ENCODE measurements around the gene PHACTR1. TPM values are rescaled to one million over a fixed set of nuclear protein-coding genes. Genes with fewer than 3 reads are reported as not detected.

Gene PHACTR1
- total and polyA plus RNA-seq, 4 donors, result 18.1 to 49.0 (median 39.5) TPM

DNA sequence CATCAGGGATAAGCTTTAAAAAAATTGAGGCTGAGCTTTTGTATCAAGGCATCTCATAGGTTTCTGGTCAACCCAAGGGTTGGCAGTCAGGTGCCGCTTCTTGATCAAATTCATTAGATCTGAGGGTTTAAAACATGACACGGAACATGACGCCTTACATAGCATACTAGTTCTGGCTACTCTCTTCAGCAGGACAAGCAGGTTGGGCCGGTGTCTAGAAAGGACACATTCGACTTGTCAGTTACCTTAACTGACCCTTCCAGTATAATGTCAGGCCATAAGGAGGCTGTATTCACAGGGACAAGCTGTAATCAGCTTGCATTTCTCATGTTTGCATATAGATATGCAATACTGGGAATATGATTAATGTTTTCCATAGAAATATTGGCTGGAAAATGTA lies 65.6 kb downstream of the PHACTR1 start:
- H3K4me1 ChIP-seq (ENCODE audit: control insufficient read depth, insufficient read depth, low read length), result no peaks in the 10 kb centered on the region
- H3K9me3 ChIP-seq (ENCODE audit: control insufficient read depth, insufficient read depth, low read length), result no peaks in the 10 kb centered on the region
- DNase-seq (ENCODE audit: low read depth in 4 of 6, low spot score in 6 of 6), result no peak
- H3K27me3 ChIP-seq (ENCODE audit: control insufficient read depth, insufficient read depth, low read length), result no peaks in the 10 kb centered on the region
- no peak overlapping the region for H3K27ac ChIP-seq (ENCODE audit: low read depth, low read length)
- H3K4me3 ChIP-seq (ENCODE audit: low read depth, low read length), result no peak overlapping the region
- H3K36me3 ChIP-seq (ENCODE audit: control insufficient read depth, insufficient read depth, low read length), result no peaks in the 10 kb centered on the region
- WGBS (ENCODE audit: insufficient coverage), result 100% methylated on average over 3 of the region's 5 CpGs

DNA sequence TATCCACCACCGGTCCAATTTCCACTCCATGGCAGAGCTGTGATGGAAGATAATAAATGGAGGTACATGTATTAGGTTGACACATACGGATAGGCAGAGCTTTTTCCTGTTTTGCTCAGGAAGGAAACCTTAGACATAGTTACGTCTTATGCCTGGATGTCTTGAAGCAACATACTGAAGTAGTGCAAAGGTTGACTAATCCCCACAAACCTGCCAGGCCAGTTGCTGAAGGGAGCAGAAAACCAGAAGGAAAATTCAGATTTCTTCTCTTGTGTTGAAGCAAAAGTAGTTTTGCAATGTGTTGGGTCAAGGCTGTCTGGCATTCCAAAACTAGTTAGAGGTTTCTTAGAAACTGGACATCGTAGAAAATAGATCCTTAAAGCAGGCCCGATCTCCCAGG lies 68.7 kb downstream of the PHACTR1 start:
- Histone ChIP-seq H3K27me3 (ENCODE audit: control insufficient read depth, insufficient read depth, low read length) (no peaks in the 10 kb centered on the region), H3K4me1 (ENCODE audit: control insufficient read depth, insufficient read depth, low read length) (no peaks in the 10 kb centered on the region), H3K9me3 (ENCODE audit: control insufficient read depth, insufficient read depth, low read length) (no peaks in the 10 kb centered on the region), H3K4me3 (ENCODE audit: low read depth, low read length) (no peak overlapping the region), H3K36me3 (ENCODE audit: control insufficient read depth, insufficient read depth, low read length) (no peaks in the 10 kb centered on the region), H3K27ac (ENCODE audit: low read depth, low read length) (no peak overlapping the region)
- WGBS (ENCODE audit: insufficient coverage), result 100% methylated on average over 2 of the region's 5 CpGs
- DNase-seq (ENCODE audit: low read depth in 4 of 6, low spot score in 6 of 6), result no peak

DNA sequence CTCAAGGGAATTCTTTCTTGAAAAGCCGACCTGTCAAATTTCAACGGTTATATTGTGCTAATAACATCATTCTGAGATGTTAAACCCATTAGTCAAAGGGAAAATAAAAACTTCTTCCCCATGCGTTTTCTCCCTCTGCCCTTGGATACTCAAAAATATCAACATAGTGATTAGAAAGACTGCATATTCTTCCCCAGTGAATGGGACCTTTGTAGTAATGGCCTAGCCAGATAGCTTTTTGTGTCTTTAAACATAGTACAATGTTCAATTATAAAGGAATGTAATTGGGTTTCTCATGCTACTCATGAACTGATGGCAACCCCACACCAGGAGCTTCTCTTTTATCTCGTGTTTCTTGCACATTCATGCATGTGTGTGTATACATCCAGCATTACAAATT lies 69.4 kb downstream of the PHACTR1 start:
- Histone ChIP-seq H3K4me1 (ENCODE audit: control insufficient read depth, insufficient read depth, low read length) (no peaks in the 10 kb centered on the region), H3K36me3 (ENCODE audit: control insufficient read depth, insufficient read depth, low read length) (no peaks in the 10 kb centered on the region), H3K27me3 (ENCODE audit: control insufficient read depth, insufficient read depth, low read length) (no peaks in the 10 kb centered on the region), H3K9me3 (ENCODE audit: control insufficient read depth, insufficient read depth, low read length) (no peaks in the 10 kb centered on the region), H3K27ac (ENCODE audit: low read depth, low read length) (no peak overlapping the region), H3K4me3 (ENCODE audit: low read depth, low read length) (no peak overlapping the region)
- WGBS (ENCODE audit: insufficient coverage), result no CpG with 5 or more reads among the region's 4 CpGs
- no peak for DNase-seq (ENCODE audit: low read depth in 4 of 6, low spot score in 6 of 6)

DNA sequence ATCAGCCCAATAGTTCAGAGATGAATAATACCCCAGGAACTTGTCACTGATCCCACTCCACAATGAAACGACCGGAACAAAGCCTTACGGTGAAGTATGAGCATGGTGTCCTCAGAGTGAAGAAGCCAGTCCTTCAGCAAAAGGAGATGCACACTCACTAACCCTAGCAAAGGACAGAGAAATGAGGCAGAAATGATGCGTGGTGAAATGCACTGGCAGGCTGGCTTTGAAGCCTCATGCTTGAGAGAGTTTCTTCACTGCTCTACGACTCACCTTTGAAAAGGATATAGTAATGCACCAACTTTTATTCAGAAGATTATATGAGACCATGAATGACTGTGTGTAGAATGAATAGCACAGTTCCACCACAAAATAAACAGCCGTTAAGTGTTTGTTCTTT lies 74.8 kb downstream of the PHACTR1 start:
- no CpG with 5 or more reads among the region's 6 CpGs for WGBS (ENCODE audit: insufficient coverage)
- Histone ChIP-seq H3K27me3 (ENCODE audit: control insufficient read depth, insufficient read depth, low read length) (no peaks in the 10 kb centered on the region), H3K27ac (ENCODE audit: low read depth, low read length) (no peak overlapping the region), H3K4me3 (ENCODE audit: low read depth, low read length) (no peak overlapping the region), H3K4me1 (ENCODE audit: control insufficient read depth, insufficient read depth, low read length) (no peaks in the 10 kb centered on the region), H3K9me3 (ENCODE audit: control insufficient read depth, insufficient read depth, low read length) (no peaks in the 10 kb centered on the region), H3K36me3 (ENCODE audit: control insufficient read depth, insufficient read depth, low read length) (no peaks in the 10 kb centered on the region)
- no peak for DNase-seq (ENCODE audit: low read depth in 4 of 6, low spot score in 6 of 6)

DNA sequence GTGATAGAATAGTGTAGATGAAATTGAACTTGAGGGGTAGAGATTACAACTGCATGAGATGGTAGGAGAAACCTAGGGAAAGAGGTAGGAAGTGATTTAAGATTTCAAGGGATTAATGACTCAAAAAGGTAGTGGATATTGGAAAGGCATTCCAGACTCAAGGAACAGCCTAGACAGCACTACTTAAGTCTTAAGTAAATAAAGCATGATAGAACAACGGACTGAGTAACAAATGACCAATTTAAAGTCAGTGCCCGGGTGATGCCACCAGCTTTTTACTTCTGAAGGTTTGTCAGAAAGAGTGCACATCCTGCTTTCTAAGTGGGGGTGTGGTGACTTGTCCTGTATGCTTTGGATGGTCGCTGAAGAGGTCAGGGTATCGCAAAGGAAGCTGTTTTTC lies 81.8 kb downstream of the PHACTR1 start:
- WGBS (ENCODE audit: insufficient coverage), result 90% methylated on average over 1 of the region's 4 CpGs

DNA sequence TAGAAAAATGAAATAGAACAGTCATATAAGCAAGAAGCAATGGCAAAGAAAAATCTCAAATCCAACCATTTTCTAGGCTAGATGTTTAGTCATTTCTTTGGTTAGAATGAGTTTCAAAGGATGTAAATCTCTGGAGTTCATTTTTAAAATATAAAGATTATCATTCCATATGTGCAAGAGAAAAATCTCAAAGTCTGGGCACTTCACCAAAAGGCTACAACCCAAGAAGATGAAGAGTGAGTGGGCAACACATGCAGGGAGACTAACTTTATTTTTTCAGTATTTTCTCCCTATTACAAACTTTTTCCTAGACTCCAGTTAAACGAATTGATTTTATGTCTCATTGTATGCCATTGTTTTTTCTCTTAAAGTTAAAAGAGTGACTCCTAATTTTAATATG lies 83.6 kb downstream of the PHACTR1 start:
- H3K27me3 ChIP-seq (ENCODE audit: control insufficient read depth, insufficient read depth, low read length), result no peaks in the 10 kb centered on the region
- H3K4me3 ChIP-seq (ENCODE audit: low read depth, low read length), result no peak overlapping the region
- no CpG with 5 or more reads among the region's 1 CpG for WGBS (ENCODE audit: insufficient coverage)
- no peaks in the 10 kb centered on the region for H3K9me3 ChIP-seq (ENCODE audit: control insufficient read depth, insufficient read depth, low read length)
- H3K4me1 ChIP-seq (ENCODE audit: control insufficient read depth, insufficient read depth, low read length), result no peaks in the 10 kb centered on the region
- no peak overlapping the region for H3K27ac ChIP-seq (ENCODE audit: low read depth, low read length)
- DNase-seq (ENCODE audit: low read depth in 4 of 6, low spot score in 6 of 6), result peak in 1 of 6 donors; percentile 45
- H3K36me3 ChIP-seq (ENCODE audit: control insufficient read depth, insufficient read depth, low read length), result no peaks in the 10 kb centered on the region

More for the DNA sequence above, 81.8 kb downstream of the PHACTR1 start:
- H3K27ac ChIP-seq (ENCODE audit: low read depth, low read length), result no peak overlapping the region
- no peak for DNase-seq (ENCODE audit: low read depth in 4 of 6, low spot score in 6 of 6)
- H3K4me1 ChIP-seq (ENCODE audit: control insufficient read depth, insufficient read depth, low read length), result no peaks in the 10 kb centered on the region
- no peaks in the 10 kb centered on the region for H3K9me3 ChIP-seq (ENCODE audit: control insufficient read depth, insufficient read depth, low read length)
- H3K36me3 ChIP-seq (ENCODE audit: control insufficient read depth, insufficient read depth, low read length), result no peaks in the 10 kb centered on the region
- H3K4me3 ChIP-seq (ENCODE audit: low read depth, low read length), result no peak overlapping the region
- H3K27me3 ChIP-seq (ENCODE audit: control insufficient read depth, insufficient read depth, low read length), result no peaks in the 10 kb centered on the region

DNA sequence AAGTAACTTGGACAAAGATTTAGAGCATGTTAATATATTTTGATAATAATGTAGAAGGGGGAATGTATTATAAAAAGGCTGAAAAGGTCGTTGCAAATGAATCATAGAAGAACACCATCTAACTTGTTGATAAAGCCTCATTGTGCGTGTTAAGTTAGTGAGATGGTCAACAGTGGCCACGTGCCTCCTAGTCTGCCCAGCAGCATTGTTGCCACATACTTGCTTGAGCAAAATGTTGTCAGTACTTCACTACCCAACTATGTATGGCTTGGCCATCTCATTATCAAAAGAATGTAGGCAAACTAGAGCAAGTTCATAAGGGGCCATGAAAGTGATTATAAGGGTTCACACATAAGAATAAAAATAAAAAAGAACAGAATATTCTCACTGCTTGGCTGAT lies 84.6 kb downstream of the PHACTR1 start:
- no CpG with 5 or more reads among the region's 3 CpGs for WGBS (ENCODE audit: insufficient coverage)
- H3K4me3 ChIP-seq (ENCODE audit: low read depth, low read length), result no peak overlapping the region
- DNase-seq (ENCODE audit: low read depth in 4 of 6, low spot score in 6 of 6), result no peak
- H3K27ac ChIP-seq (ENCODE audit: low read depth, low read length), result no peak overlapping the region
- H3K9me3 ChIP-seq (ENCODE audit: control insufficient read depth, insufficient read depth, low read length), result no peaks in the 10 kb centered on the region
- no peaks in the 10 kb centered on the region for H3K27me3 ChIP-seq (ENCODE audit: control insufficient read depth, insufficient read depth, low read length)
- no peaks in the 10 kb centered on the region for H3K4me1 ChIP-seq (ENCODE audit: control insufficient read depth, insufficient read depth, low read length)
- no peaks in the 10 kb centered on the region for H3K36me3 ChIP-seq (ENCODE audit: control insufficient read depth, insufficient read depth, low read length)

DNA sequence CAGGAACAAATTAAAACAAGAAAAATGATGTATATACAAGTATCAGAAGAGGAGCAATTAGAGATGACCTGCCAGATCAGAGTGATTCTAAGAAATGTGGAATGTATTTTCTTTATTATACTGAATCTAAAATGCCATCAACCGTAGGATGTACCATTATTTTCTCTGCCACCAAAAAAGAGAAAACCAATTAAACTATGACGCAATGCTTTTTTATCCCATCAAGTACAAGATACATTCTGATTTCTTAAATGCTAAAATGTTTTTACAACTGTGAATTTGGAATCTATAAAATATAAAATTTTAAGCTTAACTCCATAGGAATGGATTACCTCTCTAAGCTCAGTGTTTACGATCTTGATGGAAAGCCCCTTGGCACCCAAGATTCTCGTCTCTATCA lies 85.9 kb downstream of the PHACTR1 start:
- Histone ChIP-seq H3K4me1 (ENCODE audit: control insufficient read depth, insufficient read depth, low read length) (no peaks in the 10 kb centered on the region), H3K36me3 (ENCODE audit: control insufficient read depth, insufficient read depth, low read length) (no peaks in the 10 kb centered on the region), H3K9me3 (ENCODE audit: control insufficient read depth, insufficient read depth, low read length) (no peaks in the 10 kb centered on the region), H3K27me3 (ENCODE audit: control insufficient read depth, insufficient read depth, low read length) (no peaks in the 10 kb centered on the region), H3K4me3 (ENCODE audit: low read depth, low read length) (no peak overlapping the region), H3K27ac (ENCODE audit: low read depth, low read length) (no peak overlapping the region)
- WGBS (ENCODE audit: insufficient coverage), result no CpG with 5 or more reads among the region's 4 CpGs
- no peak for DNase-seq (ENCODE audit: low read depth in 4 of 6, low spot score in 6 of 6)

DNA sequence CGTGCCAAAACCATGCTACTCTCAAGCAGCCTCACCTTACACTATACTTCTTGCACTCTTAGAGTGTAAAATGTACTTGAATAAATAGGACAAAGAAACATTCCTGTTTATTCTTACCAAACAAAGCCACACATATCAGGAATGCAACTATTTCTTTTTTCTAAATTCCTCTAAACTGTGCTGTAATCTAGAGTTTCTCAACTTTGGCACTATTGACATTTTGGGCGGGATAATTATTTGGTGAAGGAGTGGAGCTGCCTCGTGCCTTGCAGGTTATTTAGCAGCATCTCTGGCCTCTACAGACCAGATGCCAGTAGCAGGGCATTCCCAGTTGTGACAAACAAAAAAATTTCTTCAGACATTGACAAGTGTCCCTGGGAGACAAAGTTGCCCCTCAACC lies 86.9 kb downstream of the PHACTR1 start:
- no peaks in the 10 kb centered on the region for H3K9me3 ChIP-seq (ENCODE audit: control insufficient read depth, insufficient read depth, low read length)
- no peak overlapping the region for H3K4me3 ChIP-seq (ENCODE audit: low read depth, low read length)
- H3K4me1 ChIP-seq (ENCODE audit: control insufficient read depth, insufficient read depth, low read length), result no peaks in the 10 kb centered on the region
- 78% methylated on average over 1 of the region's 3 CpGs for WGBS (ENCODE audit: insufficient coverage)
- H3K27me3 ChIP-seq (ENCODE audit: control insufficient read depth, insufficient read depth, low read length), result no peaks in the 10 kb centered on the region
- H3K27ac ChIP-seq (ENCODE audit: low read depth, low read length), result no peak overlapping the region
- no peak for DNase-seq (ENCODE audit: low read depth in 4 of 6, low spot score in 6 of 6)
- no peaks in the 10 kb centered on the region for H3K36me3 ChIP-seq (ENCODE audit: control insufficient read depth, insufficient read depth, low read length)

DNA sequence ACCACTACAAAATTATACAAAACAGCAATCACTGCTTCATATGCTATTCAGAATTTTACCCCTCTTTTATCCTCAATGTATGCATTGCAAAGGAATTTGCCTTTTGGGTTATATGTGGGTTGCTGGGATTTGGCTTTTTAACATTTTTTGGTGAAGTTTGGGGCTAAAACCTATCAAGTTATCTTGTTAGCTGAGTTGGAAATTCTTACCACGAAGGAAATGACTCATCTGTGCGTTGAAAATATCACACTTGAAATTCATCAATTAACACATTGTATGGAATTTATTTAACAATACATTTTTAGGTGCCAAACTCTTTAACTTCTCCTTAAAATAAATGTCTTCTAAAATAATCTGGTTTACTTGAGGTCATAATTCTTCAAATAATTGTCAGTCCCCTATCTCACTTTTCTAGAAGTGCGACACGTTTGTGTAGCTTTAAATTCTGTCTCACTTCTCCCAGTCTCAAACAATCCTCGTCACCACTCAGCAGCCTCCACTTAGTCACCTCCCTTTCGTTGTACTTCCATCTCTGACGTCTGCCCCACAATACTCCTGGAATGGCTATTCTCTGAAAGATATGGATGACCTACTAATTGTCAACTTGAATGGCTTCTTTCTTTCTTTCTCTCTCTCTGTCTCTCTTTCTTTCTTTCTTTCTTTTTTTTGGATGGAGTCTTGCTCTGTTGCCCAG lies 88.5 kb downstream of the PHACTR1 start:
- 78% methylated on average over 5 of the region's 7 CpGs for WGBS (ENCODE audit: insufficient coverage)
- no peak for DNase-seq (ENCODE audit: low read depth in 4 of 6, low spot score in 6 of 6)
- Histone ChIP-seq H3K4me3 (ENCODE audit: low read depth, low read length) (no peak overlapping the region), H3K36me3 (ENCODE audit: control insufficient read depth, insufficient read depth, low read length) (no peaks in the 10 kb centered on the region), H3K9me3 (ENCODE audit: control insufficient read depth, insufficient read depth, low read length) (no peaks in the 10 kb centered on the region), H3K27ac (ENCODE audit: low read depth, low read length) (no peak overlapping the region), H3K4me1 (ENCODE audit: control insufficient read depth, insufficient read depth, low read length) (no peaks in the 10 kb centered on the region), H3K27me3 (ENCODE audit: control insufficient read depth, insufficient read depth, low read length) (no peaks in the 10 kb centered on the region)

All from spinal cord (tissue), 10 donors.